ENCODE results near the gene EXPH5.

Gene EXPH5

DNA sequence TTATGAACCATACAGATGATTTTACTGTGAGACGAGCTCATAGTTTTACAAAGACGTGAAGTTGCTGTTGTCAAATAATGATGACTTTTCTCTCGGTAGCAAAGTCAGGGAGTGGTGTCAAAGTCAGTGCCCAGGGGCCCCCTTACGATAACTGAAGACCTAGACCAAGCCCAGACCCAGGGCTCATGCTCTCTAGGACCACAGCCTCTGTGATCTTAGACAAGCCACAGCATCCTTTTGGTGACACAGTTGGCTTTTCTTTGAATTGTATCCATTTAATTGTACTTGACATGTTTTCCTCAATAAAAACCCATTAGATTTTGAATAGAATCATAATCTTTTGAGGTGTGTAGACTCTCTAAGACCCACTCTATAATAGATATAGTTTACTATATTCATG, 77.4 kb downstream of the EXPH5 start:
- H3K4me3 ChIP-seq (ENCODE audit: low read depth, low read length): no peak overlapping the region
- TF ChIP-seq, protein P1, sequence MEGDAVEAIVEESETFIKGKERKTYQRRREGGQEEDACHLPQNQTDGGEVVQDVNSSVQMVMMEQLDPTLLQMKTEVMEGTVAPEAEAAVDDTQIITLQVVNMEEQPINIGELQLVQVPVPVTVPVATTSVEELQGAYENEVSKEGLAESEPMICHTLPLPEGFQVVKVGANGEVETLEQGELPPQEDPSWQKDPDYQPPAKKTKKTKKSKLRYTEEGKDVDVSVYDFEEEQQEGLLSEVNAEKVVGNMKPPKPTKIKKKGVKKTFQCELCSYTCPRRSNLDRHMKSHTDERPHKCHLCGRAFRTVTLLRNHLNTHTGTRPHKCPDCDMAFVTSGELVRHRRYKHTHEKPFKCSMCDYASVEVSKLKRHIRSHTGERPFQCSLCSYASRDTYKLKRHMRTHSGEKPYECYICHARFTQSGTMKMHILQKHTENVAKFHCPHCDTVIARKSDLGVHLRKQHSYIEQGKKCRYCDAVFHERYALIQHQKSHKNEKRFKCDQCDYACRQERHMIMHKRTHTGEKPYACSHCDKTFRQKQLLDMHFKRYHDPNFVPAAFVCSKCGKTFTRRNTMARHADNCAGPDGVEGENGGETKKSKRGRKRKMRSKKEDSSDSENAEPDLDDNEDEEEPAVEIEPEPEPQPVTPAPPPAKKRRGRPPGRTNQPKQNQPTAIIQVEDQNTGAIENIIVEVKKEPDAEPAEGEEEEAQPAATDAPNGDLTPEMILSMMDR (IDR thresholded peaks at IDR 0.05; ENCODE audit: borderline replicate concordance, insufficient read depth, low read depth, low read length): no peak

DNA sequence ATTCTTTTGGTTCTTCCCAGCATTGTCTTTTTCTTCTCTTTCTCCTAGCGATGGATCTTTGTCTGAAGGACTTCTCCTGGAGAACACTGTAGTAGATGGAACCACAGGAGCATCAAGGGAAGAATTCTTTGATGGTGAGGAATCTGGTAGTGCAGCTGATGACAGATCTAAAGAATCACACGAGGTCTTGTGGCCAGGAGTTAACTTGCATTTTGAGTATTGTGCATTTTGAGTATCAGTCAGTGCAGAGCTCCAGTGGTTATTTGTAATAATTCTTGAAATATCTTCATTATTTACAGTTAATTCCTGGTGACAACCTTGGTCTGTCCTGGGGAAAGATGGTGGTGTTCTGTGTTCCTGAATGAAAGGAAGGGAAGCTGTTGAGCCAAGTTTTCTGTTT, 80.9 kb downstream of the EXPH5 start:
- TF ChIP-seq, protein P1 (IDR thresholded peaks at IDR 0.05; ENCODE audit: borderline replicate concordance, insufficient read depth, low read depth, low read length): no peak

DNA sequence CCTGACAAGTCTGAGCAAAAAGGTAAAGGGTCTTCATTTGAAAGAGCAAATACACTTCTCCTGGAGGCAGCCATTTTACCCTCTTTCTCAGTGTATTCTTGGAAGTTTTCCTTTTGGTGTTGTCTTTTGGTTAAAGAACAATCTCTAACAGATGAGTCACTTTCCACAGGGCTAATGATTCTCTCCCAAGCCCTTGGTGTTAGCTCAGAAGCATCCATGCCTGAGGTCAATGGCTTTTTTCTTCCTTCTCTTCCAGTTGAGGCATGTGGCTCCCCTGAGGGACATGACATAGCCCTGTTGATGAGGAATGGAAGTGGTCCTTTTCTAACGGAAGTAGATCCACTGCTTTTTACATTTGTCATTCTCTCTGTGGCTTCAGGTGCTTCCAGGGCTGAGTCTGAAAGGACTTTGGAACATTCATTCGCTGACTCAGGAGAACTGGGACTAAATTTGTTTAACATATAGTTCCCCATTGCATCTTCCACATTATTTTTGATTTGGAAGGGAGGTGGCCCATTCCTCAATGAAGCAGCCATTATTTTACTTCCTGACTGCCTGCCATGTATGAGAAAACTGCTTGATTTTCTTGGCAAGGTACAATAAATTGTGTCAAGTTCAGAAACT, 81.6 kb downstream of the EXPH5 start:
- TF ChIP-seq, protein P1 (IDR thresholded peaks at IDR 0.05; ENCODE audit: borderline replicate concordance, insufficient read depth, low read depth, low read length): no peak
- H3K4me3 ChIP-seq (ENCODE audit: low read depth, low read length): no peak overlapping the region

More for the DNA sequence above, 80.9 kb downstream of the EXPH5 start:
- H3K4me3 ChIP-seq (ENCODE audit: low read depth, low read length): no peak overlapping the region

DNA sequence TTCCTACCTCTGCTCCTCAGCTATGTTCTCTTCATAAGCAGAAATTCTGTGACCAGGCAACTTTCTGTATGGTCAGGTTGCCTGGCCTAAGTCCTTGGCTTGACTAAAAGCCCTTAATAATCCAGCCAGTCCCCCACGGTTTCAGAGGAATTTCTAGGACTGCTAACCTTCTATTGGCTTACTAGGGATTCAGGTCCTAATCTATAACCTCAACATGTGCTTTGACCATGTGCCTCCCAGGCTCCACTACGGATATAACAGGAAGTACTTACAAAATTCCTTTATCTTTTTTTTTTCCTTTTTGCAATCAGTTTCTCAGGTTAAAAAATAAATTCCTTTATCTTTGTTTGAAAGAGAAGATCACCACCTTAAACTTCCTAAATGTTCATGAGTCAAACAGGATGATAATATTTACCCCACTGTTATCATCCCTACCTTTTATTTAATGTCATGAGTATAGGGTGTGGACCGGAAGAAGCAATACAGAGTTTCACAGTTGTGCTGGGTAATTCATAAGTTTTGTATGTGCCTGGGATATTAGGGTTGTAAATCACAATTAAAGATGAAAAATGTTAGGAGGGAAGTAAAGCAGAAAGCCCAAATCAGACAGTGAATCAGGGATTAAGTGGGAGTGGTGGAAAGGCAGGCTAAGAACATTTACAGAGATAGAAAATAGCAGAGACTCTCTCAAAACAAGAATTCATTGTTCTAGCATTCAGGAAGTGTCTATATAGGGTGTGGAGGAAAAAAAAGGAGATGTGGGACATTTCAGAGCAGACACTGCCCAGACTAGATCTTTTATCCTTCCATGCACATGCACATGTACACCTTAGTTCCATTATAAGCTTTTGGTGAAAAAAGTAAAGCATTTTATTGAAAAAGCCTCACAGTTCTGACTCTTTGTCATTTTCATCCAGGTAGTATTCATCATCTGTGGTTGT, 84.6 kb downstream of the EXPH5 start:
- TF ChIP-seq, protein P1 (IDR thresholded peaks at IDR 0.05; ENCODE audit: borderline replicate concordance, insufficient read depth, low read depth, low read length): no peak
- no peak overlapping the region for H3K4me3 ChIP-seq (ENCODE audit: low read depth, low read length)

DNA sequence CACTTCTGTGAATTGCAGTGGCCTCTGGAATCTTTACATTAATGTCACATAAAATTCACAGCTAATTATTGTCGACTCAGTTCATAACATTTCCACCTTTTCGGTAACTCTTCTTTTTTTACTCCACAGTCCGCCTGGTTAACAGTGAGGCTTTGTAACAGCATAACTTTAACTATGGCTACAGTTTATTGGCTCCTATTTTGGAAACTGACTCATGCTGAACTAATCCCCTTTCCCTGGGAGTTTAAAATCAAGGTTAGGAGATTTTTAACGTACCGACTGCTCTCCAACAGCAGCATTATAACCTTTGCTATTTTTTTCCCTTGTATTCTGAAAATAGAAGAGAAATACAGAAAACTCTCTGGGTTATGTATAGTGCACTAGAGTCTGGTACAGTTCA, 92.2 kb downstream of the EXPH5 start:
- TF ChIP-seq, protein P1 (IDR thresholded peaks at IDR 0.05; ENCODE audit: borderline replicate concordance, insufficient read depth, low read depth, low read length): no peak
- H3K4me3 ChIP-seq (ENCODE audit: low read depth, low read length): no peak overlapping the region

DNA sequence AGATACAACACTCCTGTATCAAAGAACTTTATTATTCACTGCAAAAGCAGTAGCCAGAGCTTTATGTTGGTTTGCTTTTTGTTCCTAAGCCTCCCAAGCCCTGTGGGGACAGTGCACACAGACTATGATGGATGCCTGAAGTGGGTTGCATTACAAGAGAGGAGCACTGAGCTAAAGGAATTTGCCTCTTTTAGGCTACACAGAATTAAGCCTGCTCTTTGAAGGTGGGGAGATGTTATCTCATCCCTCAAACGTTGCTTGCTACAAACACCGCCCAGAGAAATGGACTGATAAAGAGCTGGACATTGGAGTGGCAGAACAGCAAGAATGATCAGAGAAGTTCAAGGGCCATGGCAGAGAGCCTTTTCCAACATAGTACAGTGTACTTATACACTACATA, 92.8 kb downstream of the EXPH5 start:
- TF ChIP-seq, protein P1 (IDR thresholded peaks at IDR 0.05; ENCODE audit: borderline replicate concordance, insufficient read depth, low read depth, low read length): no peak

More for the DNA sequence above, 92.8 kb downstream of the EXPH5 start:
- H3K4me3 ChIP-seq (ENCODE audit: low read depth, low read length): no peak overlapping the region

Measured in GM12875 (cell line).